Measurements from ENCODE around the gene USP6NL. TPM values are rescaled to one million over a fixed set of nuclear protein-coding genes. Genes with fewer than 3 reads are reported as not detected.

The USP6NL gene
- total RNA-seq (10 to 100 TPM; 10.3 to 11.4 (median 10.9) TPM), polyA plus RNA-seq (10 to 100 TPM in 2 of 3 donors, 1 to 10 TPM in 1; 9.2 to 10.8 (median 10.7) TPM)

- intact Hi-C loops (cut with DNase I), result loop anchor here (5.0 kb wide), 1 partner anchor 84 kb away; no protein-coding TSS in a partner anchor
- TF ChIP-seq POLR2AphosphoS5 (IDR thresholded peaks at IDR 0.05) (peak in 3 of 4 donors; percentile 50 to 81 (median 72)), CTCF (IDR thresholded peaks at IDR 0.05) (no peak), POLR2A (IDR thresholded peaks at IDR 0.05) (no peak)
- Histone ChIP-seq H3K36me3 (no peaks in the 10 kb centered on the region), H3K27me3 (no peaks in the 10 kb centered on the region), H3K9me3 (no peaks in the 10 kb centered on the region), H3K4me3 (peak within 1 kb of the TSS; percentile 70 to 98 (median 85)), H3K4me1 (peaks cover 0 to 24% (median 14%) of the 10 kb centered on the region in 4 donors), H3K27ac (peak within 1 kb of the TSS; percentile 86 to 92 (median 89))
- peak; percentile 93 for DNase-seq
- 0 to 1% methylated on average over 107 of the region's 107 CpGs for WGBS, 2 donors
Measured at GRCh38 chr10:11611248-11612020, at the start of gene USP6NL. Gene USP6NL (minus strand): TSS chr10:11611650. CDS start chr10:11597634, 14,016 bp downstream.

DNA sequence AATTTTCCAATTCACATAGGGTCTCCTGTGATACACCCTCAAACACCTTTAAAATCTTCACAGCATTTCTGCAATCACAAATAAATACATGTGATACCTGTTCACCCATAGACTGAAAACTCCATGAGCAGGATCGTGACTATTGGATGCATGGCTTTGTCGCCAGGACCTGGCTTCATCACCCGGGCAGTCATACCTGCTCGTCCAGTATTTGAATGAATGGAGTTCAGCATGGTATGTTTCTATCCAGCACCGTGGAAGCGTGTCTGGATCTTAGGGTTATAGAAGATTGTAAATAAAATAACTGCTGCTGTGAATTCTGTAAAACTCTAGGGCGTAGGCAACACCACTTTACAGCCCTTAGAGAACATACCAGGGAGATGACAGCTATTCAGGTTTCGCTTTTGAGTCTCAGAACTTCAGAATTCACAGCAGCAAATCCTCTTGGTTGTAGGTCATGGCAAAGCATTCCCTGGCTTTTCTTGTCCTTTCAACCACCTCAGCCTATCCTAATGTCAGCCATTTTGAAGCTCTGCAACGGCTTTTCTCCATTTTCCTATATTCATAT is 47.4 kb upstream of the USP6NL start:
- Histone ChIP-seq H3K27me3 (no peaks in the 10 kb centered on the region), H3K4me3 (no peak overlapping the region), H3K36me3 (no peaks in the 10 kb centered on the region), H3K9me3 (no peaks in the 10 kb centered on the region), H3K27ac (no peak overlapping the region), H3K4me1 (no peaks in the 10 kb centered on the region)
- intact Hi-C loops (cut with DNase I), result no loop called here
- TF ChIP-seq POLR2AphosphoS5 (IDR thresholded peaks at IDR 0.05) (no peak), POLR2A (IDR thresholded peaks at IDR 0.05) (no peak)
- no peak for DNase-seq
- 21 to 74% methylated on average over 9 of the region's 9 CpGs for WGBS, 2 donors

- WGBS, 2 donors, result 77 to 83% methylated on average over 2 of the region's 2 CpGs
- TF ChIP-seq EP300 (IDR thresholded peaks at IDR 0.05) (no peak), CTCF (IDR thresholded peaks at IDR 0.05) (no peak)
Measured at GRCh38 chr10:11655836-11656235, 44.4 kb upstream of the USP6NL start.

DNA sequence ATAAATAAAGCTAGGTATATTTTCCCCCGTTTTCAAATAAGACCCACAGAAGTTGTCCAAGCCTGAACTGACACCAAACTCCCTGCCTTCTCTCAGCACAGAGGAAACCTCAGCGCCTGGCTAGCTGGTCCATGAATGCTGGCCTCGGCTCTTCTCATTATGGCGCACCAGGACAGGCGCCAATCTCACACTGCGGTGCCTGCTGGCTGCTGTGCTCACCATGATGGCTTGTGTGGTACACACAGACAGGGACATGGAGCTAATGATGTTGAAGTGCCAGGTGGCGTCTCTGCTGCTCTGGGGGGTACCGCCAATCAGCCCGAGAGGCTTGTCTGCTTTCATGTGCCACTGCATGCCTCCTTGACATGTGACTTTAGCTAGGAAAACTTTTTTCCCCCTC is 43.2 kb upstream of the USP6NL start:
- no peak overlapping the region for H3K27ac ChIP-seq

More at GRCh38 chr10:11655836-11656235, 44.4 kb upstream of the USP6NL start:
- Histone ChIP-seq H3K4me3 (no peak overlapping the region), H3K9me3 (no peaks in the 10 kb centered on the region), H3K4me1 (no peaks in the 10 kb centered on the region), H3K36me3 (no peaks in the 10 kb centered on the region), H3K27ac (no peak overlapping the region), H3K27me3 (no peaks in the 10 kb centered on the region)
- DNase-seq, result no peak
- intact Hi-C loops (cut with DNase I), result no loop called here

GRCh38 chr10:11653758-11654471 is 42.5 kb upstream of the USP6NL start:
- WGBS, 2 donors, result 83 to 89% methylated on average over 8 of the region's 8 CpGs
- intact Hi-C loops (cut with DNase I), result no loop called here
- no peaks in the 10 kb centered on the region for H3K9me3 ChIP-seq
- H3K4me1 ChIP-seq, result no peaks in the 10 kb centered on the region
- no peak overlapping the region for H3K27ac ChIP-seq
- TF ChIP-seq EP300 (IDR thresholded peaks at IDR 0.05), result no peak
- TF ChIP-seq POLR2A (IDR thresholded peaks at IDR 0.05), result no peak
- no peaks in the 10 kb centered on the region for H3K36me3 ChIP-seq
- no peak for DNase-seq
- no peak overlapping the region for H3K4me3 ChIP-seq
- no peaks in the 10 kb centered on the region for H3K27me3 ChIP-seq

More for the DNA sequence above, 43.2 kb upstream of the USP6NL start:
- no peak for TF ChIP-seq EP300 (IDR thresholded peaks at IDR 0.05)
- no peak for TF ChIP-seq POLR2AphosphoS5 (IDR thresholded peaks at IDR 0.05)
- no peak for TF ChIP-seq POLR2A (IDR thresholded peaks at IDR 0.05)
- no peaks in the 10 kb centered on the region for H3K36me3 ChIP-seq
- no peaks in the 10 kb centered on the region for H3K4me1 ChIP-seq
- no peaks in the 10 kb centered on the region for H3K27me3 ChIP-seq
- intact Hi-C loops (cut with DNase I), result no loop called here
- DNase-seq, result no peak
- 94 to 95% methylated on average over 9 of the region's 9 CpGs for WGBS, 2 donors
- no peak overlapping the region for H3K4me3 ChIP-seq
- H3K9me3 ChIP-seq, result no peaks in the 10 kb centered on the region

DNA sequence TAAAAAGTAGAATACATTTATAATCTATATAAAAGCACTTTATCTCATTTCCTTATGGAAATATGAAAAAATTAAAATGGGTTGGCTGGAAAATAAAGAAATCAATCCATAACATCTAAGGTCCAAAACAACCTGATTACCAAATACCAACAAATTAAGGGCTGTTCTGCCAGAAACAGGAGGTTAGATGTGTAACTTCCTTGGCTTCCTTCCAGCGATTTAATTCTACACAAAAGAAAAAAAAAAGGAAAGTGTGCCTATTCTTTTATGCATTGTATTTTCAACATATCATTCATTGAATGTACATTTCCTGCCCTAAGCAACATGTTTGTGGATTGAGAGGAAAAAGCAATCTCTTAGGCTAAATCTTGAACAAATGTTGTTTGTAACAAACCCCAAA is 36.2 kb upstream of the USP6NL start:
- H3K27me3 ChIP-seq, result no peaks in the 10 kb centered on the region
- no peaks in the 10 kb centered on the region for H3K9me3 ChIP-seq
- DNase-seq, result no peak
- TF ChIP-seq POLR2AphosphoS5 (IDR thresholded peaks at IDR 0.05), result no peak
- no peak for TF ChIP-seq POLR2A (IDR thresholded peaks at IDR 0.05)
- TF ChIP-seq CTCF (IDR thresholded peaks at IDR 0.05), result no peak
- no peak for TF ChIP-seq EP300 (IDR thresholded peaks at IDR 0.05)
- H3K36me3 ChIP-seq, result no peaks in the 10 kb centered on the region
- 24 to 32% methylated on average over 1 of the region's 1 CpG for WGBS, 2 donors
- no peak overlapping the region for H3K4me3 ChIP-seq
- H3K27ac ChIP-seq, result no peak overlapping the region
- no peaks in the 10 kb centered on the region for H3K4me1 ChIP-seq
- intact Hi-C loops (cut with DNase I), result no loop called here

All from sigmoid colon (tissue), 7 donors.